Measurements from ENCODE around the gene PPP1R12C.

DNA sequence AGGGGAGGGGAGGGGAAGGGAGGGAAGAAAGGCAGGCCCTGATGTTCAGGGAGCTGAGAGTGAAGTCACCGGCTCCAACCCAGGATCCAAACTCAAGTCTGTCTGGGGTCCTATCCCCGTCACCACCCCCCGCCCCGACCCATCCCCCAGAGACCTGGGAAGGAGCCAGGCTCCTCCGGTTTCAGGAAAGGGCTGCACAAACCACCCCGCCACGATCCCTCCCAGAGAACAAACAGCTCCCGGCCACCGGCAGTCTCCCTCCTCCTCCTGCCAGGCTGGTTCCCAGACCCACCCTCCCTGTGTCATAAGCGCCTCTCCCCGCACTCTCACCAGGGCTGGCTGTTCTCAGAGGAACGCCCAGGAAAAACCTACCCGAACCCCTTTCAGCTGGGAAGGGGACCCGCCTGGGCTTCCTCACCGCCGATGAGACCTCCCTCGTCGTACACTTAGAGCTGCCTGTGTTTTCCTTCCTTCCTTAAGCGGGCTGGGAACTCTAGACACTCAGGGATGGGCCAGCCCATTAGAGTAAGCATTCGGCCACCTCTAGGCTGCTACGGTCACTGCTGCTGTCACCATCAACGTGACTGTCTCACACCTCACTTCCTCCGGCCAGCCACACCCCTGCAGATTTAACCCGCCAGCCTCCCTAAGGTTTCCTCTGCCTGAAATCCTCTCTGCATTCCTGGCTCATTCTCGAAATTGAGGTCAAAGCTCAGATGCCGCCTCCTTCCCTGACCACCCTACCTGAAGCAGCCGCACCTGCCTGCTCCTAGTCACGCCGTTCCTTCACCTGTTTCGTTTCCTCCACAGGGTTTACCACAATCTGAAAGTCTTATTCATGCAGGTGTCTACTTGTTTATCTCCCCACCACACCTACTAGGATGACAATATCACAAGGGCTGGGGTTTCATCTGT lies 48.2 kb downstream of the PPP1R12C start:
- TF ChIP-seq, protein P1, sequence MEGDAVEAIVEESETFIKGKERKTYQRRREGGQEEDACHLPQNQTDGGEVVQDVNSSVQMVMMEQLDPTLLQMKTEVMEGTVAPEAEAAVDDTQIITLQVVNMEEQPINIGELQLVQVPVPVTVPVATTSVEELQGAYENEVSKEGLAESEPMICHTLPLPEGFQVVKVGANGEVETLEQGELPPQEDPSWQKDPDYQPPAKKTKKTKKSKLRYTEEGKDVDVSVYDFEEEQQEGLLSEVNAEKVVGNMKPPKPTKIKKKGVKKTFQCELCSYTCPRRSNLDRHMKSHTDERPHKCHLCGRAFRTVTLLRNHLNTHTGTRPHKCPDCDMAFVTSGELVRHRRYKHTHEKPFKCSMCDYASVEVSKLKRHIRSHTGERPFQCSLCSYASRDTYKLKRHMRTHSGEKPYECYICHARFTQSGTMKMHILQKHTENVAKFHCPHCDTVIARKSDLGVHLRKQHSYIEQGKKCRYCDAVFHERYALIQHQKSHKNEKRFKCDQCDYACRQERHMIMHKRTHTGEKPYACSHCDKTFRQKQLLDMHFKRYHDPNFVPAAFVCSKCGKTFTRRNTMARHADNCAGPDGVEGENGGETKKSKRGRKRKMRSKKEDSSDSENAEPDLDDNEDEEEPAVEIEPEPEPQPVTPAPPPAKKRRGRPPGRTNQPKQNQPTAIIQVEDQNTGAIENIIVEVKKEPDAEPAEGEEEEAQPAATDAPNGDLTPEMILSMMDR (IDR thresholded peaks at IDR 0.05) = peak in 2 of 3 donors; percentile 31 to 45
- TF ChIP-seq POLR2AphosphoS5 (IDR thresholded peaks at IDR 0.05) (peak in 1 of 3 donors; percentile 45), POLR2A (IDR thresholded peaks at IDR 0.05) (peak; percentile 37)

All from breast epithelium (tissue), 3 donors.